PC-3 (cell line): Measurements from ENCODE around the gene PCMT1.

ENCODE experiments used
- EZH2phosphoT487 ChIP-seq: fragments of 300-600 bp; sonication (generic); IDR thresholded peaks from 2 replicates; pipeline ENCODE4 v1.6.1; 2018; ENCODE audit warnings: mild to moderate bottlenecking, antibody characterized with exemption, low read length, borderline replicate concordance
- TF ChIP-seq, protein P1 (sequence below): fragments of 300-600 bp; sonication (generic); conservative IDR thresholded peaks from 2 replicates; pipeline ENCODE4 v1.5.1; 2017; ENCODE audit warnings: antibody characterized with exemption, low read depth, mild to moderate bottlenecking, low read length

DNA sequence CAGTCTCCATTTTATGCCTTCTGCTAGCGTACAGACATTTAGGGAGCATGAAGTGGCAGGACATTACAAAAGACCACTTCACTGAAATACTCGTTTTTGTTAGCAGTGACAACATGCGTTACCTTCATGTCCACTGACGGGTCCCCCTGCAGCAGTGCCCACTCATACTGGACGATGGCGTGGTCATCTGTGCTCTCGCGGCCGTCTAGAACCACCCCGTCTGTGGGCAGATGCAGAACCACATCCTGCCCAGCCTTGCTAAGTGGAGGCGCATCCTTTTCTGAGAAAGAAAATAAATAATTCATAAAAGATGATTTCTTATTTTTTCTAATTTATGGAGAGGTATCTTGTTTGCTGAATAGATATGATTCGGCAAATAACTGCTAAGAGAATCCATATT, 103.3 kb downstream of the PCMT1 start:
- TF ChIP-seq, protein P1, sequence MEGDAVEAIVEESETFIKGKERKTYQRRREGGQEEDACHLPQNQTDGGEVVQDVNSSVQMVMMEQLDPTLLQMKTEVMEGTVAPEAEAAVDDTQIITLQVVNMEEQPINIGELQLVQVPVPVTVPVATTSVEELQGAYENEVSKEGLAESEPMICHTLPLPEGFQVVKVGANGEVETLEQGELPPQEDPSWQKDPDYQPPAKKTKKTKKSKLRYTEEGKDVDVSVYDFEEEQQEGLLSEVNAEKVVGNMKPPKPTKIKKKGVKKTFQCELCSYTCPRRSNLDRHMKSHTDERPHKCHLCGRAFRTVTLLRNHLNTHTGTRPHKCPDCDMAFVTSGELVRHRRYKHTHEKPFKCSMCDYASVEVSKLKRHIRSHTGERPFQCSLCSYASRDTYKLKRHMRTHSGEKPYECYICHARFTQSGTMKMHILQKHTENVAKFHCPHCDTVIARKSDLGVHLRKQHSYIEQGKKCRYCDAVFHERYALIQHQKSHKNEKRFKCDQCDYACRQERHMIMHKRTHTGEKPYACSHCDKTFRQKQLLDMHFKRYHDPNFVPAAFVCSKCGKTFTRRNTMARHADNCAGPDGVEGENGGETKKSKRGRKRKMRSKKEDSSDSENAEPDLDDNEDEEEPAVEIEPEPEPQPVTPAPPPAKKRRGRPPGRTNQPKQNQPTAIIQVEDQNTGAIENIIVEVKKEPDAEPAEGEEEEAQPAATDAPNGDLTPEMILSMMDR: no peak
- no peak for TF ChIP-seq EZH2phosphoT487
